A549 (cell line): Measurements from ENCODE around the gene USP3. TPM values are rescaled to one million over a fixed set of nuclear protein-coding genes. Genes with fewer than 3 reads are reported as not detected.

ENCODE experiments used
- ATAC-seq, 2 experiments: fragments of 200-7000 bp in 1 of 2; fragments of >200 bp in 1 of 2; cut with Nextera tagmentation in 1 of 2; cut with Tn5 transposase in 1 of 2; 3 replicates each; pipeline versions ENCODE4 v1.8.0 to v1.9.1; 2018 to 2020; ENCODE audit warnings: mild to moderate bottlenecking in 1 of 2, moderate library complexity in 1 of 2
- CTCF ChIA-PET: fragments of 300-600 bp; sonication (Branson Sonifier 250); formaldehyde crosslinking; extraction: SDS; loops from one replicate; lab custom pipeline; 2021; ENCODE audit warnings: antibody characterized with exemption, inconsistent platforms; lab: Yijun Ruan, JAX
- POLR2A ChIA-PET: fragments of 350-600 bp; formaldehyde crosslinking; extraction: SDS; loops from one replicate; lab custom pipeline; 2021; ENCODE audit warnings: antibody characterized with exemption, inconsistent platforms; lab: Yijun Ruan, JAX
- DNase-seq, 2 experiments: peaks; one replicate each; pipeline versions ENCODE4 v3.0.0 to v3.0.0-alpha.2; 2011 to 2016; ENCODE audit warnings: low read depth in 1 of 2, low spot score in 1 of 2
- FAIRE-seq: peaks from 2 replicates; lab custom pipeline; 2011; peaks lifted over from hg19 to GRCh38; lab: Jason Lieb, UNC
- H3K27ac ChIP-seq, 2 experiments: fragments of >200 bp; sonication (Bioruptor Twin); formaldehyde crosslinking; 3 replicates each; pipeline ENCODE4 v1.5.1; 2016 to 2017
- H3K4me1 ChIP-seq: fragments of >200 bp; sonication (Bioruptor Twin); formaldehyde crosslinking; 3 replicates; pipeline ENCODE4 v1.6.1; 2016
- H3K4me2 ChIP-seq: fragments of >200 bp; sonication (Bioruptor Twin); formaldehyde crosslinking; 3 replicates; pipeline ENCODE4 v1.6.1; 2016
- H3K4me3 ChIP-seq: fragments of >200 bp; sonication (Bioruptor Twin); formaldehyde crosslinking; 3 replicates; pipeline ENCODE4 v1.5.1; 2016
- H3K9me3 ChIP-seq: fragments of >200 bp; sonication (Bioruptor Twin); formaldehyde crosslinking; 3 replicates; pipeline ENCODE4 v1.6.1; 2016
- CBX2 ChIP-seq: fragments of 200-600 bp; sonication (generic); IDR thresholded peaks from 2 replicates; pipeline ENCODE4 v1.6.1; 2016; ENCODE audit warnings: low read depth, mild to moderate bottlenecking, borderline replicate concordance
- CBX8 ChIP-seq: fragments of 200-600 bp; sonication (generic); IDR thresholded peaks from 2 replicates; pipeline ENCODE4 v1.6.1; 2016
- CEBPB ChIP-seq, 2 experiments: fragments of >200 bp in 1 of 2; sonication (Bioruptor Twin) in 1 of 2; formaldehyde crosslinking in 1 of 2; IDR thresholded peaks; 2 replicates each; pipeline ENCODE4 v1.6.1; 2012 to 2016
- CHD4 ChIP-seq: fragments of 200-600 bp; sonication (generic); IDR thresholded peaks from 2 replicates; pipeline ENCODE4 v1.6.1; 2016; ENCODE audit warnings: antibody characterized with exemption, mild to moderate bottlenecking, borderline replicate concordance
- EHF ChIP-seq: fragments of 250-450 bp; sonication (Bioruptor Pico); IDR thresholded peaks from 2 replicates; pipeline ENCODE4 v1.5.0; 2020; ENCODE audit warnings: mild to moderate bottlenecking
- EHMT2 ChIP-seq: fragments of 200-600 bp; sonication (generic); IDR thresholded peaks from 2 replicates; pipeline ENCODE4 v1.6.1; 2016; ENCODE audit warnings: antibody characterized with exemption, low read depth, mild to moderate bottlenecking, moderate library complexity
- ESRRA ChIP-seq: fragments of 150-350 bp; IDR thresholded peaks from 2 replicates; pipeline ENCODE4 v1.6.1; 2014; ENCODE audit warnings: mild to moderate bottlenecking, low read length, borderline replicate concordance
- FOSL2 ChIP-seq, 2 experiments: fragments of 450-650 bp in 1 of 2; fragments of >200 bp in 1 of 2; sonication (Bioruptor Twin) in 1 of 2; formaldehyde crosslinking; IDR thresholded peaks; 2 replicates each; pipeline versions ENCODE4 v1.5.0 to v1.6.1; 2016 to 2020; ENCODE audit warnings: mild to moderate bottlenecking in 1 of 2, moderate library complexity in 1 of 2
- FOXS1 ChIP-seq: fragments of 250-450 bp; sonication (Bioruptor Pico); IDR thresholded peaks from 2 replicates; pipeline ENCODE4 v1.5.0; 2020; ENCODE audit warnings: mild to moderate bottlenecking, moderate library complexity
- HOXB5 ChIP-seq: fragments of 250-450 bp; sonication (Bioruptor Pico); IDR thresholded peaks from 2 replicates; pipeline ENCODE4 v1.5.0; 2020; ENCODE audit warnings: mild to moderate bottlenecking, moderate library complexity
- JUNB ChIP-seq: fragments of >200 bp; sonication (Bioruptor Twin); formaldehyde crosslinking; IDR thresholded peaks from 2 replicates; pipeline ENCODE4 v1.6.1; 2016
- KDM5A ChIP-seq: fragments of 200-600 bp; sonication (generic); IDR thresholded peaks from 2 replicates; pipeline ENCODE4 v1.6.1; 2016; ENCODE audit warnings: antibody characterized with exemption, mild to moderate bottlenecking
- MAZ ChIP-seq: fragments of 150-350 bp; IDR thresholded peaks from 2 replicates; pipeline ENCODE4 v1.6.1; 2014; ENCODE audit warnings: antibody characterized with exemption, low read depth, low read length, borderline replicate concordance
- NPAS2 ChIP-seq: fragments of 250-450 bp; sonication (Bioruptor Pico); IDR thresholded peaks from 2 replicates; pipeline ENCODE4 v1.8.0; 2022; ENCODE audit warnings: mild to moderate bottlenecking, moderate library complexity, borderline replicate concordance
- POLR2A ChIP-seq: IDR thresholded peaks from 2 replicates; pipeline ENCODE4 v1.6.1; 2012; ENCODE audit warnings: mild to moderate bottlenecking, low read length
- RAD21 ChIP-seq, 2 experiments: fragments of >200 bp in 1 of 2; sonication (Bioruptor Twin) in 1 of 2; formaldehyde crosslinking in 1 of 2; IDR thresholded peaks in 1 of 2; conservative IDR thresholded peaks in 1 of 2; 2 replicates in 1 of 2; 3 replicates in 1 of 2; pipeline ENCODE4 v1.6.1; 2012 to 2018; ENCODE audit warnings: inconsistent platforms in 1 of 2
- RCOR1 ChIP-seq: fragments of 150-350 bp; IDR thresholded peaks from 2 replicates; pipeline ENCODE4 v1.6.1; 2014; ENCODE audit warnings: antibody characterized with exemption, low read length, low read depth
- RNF2 ChIP-seq: fragments of 200-600 bp; sonication (generic); IDR thresholded peaks from 2 replicates; pipeline ENCODE4 v1.6.1; 2016; ENCODE audit warnings: low read depth, mild to moderate bottlenecking, antibody characterized with exemption, moderate library complexity, borderline replicate concordance
- SMC3 ChIP-seq: fragments of >200 bp; sonication (Bioruptor Twin); formaldehyde crosslinking; IDR thresholded peaks from 3 replicates; pipeline ENCODE4 v1.6.1; 2018; ENCODE audit warnings: inconsistent platforms
- TP53 ChIP-seq: fragments of 250-450 bp; sonication (Bioruptor Pico); IDR thresholded peaks from 2 replicates; pipeline ENCODE4 v1.5.0; 2021; ENCODE audit warnings: mild to moderate bottlenecking, moderate library complexity
- ZFP36 ChIP-seq: fragments of 450-650 bp; IDR thresholded peaks from 2 replicates; pipeline ENCODE4 v1.6.1; 2014; ENCODE audit warnings: borderline replicate concordance; ENCODE audit not compliant: partially characterized antibody
- ZSCAN20 ChIP-seq: fragments of 250-450 bp; sonication (Bioruptor Pico); IDR thresholded peaks from 2 replicates; pipeline ENCODE4 v1.8.0; 2022; ENCODE audit warnings: mild to moderate bottlenecking, moderate library complexity
- WGBS: methylation state at CpG from one replicate; pipeline ENCODE4 v1.1.6; 2017; ENCODE audit errors: missing lambda C conversion rate; 5-methylcytosine and 5-hydroxymethylcytosine counted together
- polyA plus RNA-seq, 4 experiments: library from polyadenylated mRNA; depleted of rRNA in 3 of 4; stranded (reverse); fragments of >200 nt; fragmentation: RNase III in 1 of 4; extraction: RNeasy Plus Mini Kit Qiagen cat#74134 plus additional on column Dnase treatment in 1 of 4; gene quantifications; 2 replicates in 3 of 4; 3 replicates in 1 of 4; pipeline ENCODE4 v1.2.3, GENCODE V29; 2011 to 2017
- TF ChIP-seq, protein P1 (sequence below): IDR thresholded peaks from 2 replicates; pipeline ENCODE4 v1.6.1; 2012
- TF ChIP-seq, protein P2 (sequence below): IDR thresholded peaks from 2 replicates; pipeline ENCODE4 v1.6.1; 2012; ENCODE audit warnings: low read depth, borderline replicate concordance
- TF ChIP-seq, protein P3 (sequence below): IDR thresholded peaks from 2 replicates; pipeline ENCODE4 v1.6.1; 2012
- TF ChIP-seq, protein P4 (sequence below): fragments of 250-450 bp; sonication (Bioruptor Pico); IDR thresholded peaks from 2 replicates; pipeline ENCODE4 v1.5.0; 2020; ENCODE audit warnings: low read depth, mild to moderate bottlenecking, moderate library complexity

The USP3 gene
- polyA plus RNA-seq, 2 of the 4 experiments (the other 2 are of a cell fraction), result 41.8 to 99.1 TPM

DNA sequence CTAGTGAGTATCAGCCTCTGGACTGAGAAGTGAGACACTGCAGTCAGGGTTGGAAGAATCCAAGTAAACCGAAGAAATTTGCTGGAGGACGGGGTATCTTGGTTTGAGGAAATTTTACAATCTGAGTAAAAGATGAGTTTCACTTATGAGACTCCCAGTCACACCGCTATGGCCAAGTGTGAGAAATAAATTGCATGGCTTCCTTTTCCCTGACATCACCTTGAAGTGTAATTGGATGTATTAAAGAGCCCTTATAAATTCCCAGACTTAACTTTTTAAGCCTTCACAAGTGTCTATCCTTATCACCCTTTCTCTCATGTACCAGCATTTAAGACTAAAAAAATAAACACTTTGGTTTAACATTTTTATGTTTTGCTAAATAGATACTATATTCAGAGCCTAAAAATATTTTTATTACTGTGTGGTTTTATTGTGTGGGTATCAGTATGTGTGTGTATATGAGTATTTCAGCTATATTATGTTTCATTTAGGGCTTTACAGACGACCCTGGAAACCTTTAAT is 23.8 kb downstream of the USP3 start:
- POLR2A ChIA-PET, result no interaction called here
- no peak for ATAC-seq

DNA sequence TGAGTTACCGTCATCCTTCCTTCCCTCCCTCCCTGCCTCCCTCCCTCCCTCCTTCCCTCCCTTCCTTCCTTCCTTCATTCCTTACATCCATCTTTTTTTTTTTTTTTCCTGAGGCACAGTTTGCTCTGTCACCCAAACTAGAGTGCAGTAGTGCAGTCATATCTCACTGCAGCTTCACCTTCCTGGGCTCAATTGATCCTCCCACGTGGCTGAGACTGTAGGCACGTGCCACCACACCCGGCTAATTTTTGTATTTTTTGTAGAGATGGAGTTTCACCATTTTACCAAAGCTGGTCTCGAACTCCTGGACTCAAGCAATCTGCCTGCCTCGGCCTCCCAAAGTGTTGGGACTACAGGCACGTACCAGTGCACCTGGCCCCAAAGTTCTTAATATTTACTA is 25.8 kb downstream of the USP3 start:
- ATAC-seq, result no peak
- ChIA-PET CTCF (interaction anchor here (0.5 to 4.3 kb wide), 11 partner anchors 9 to 63 kb away, joined by 3 to 24 read pairs (median 4); partner anchors contain the start of gene USP3), POLR2A (no interaction called here)
- no peak overlapping the region for H3K27ac ChIP-seq
- H3K4me2 ChIP-seq, result no peak overlapping the region
- DNase-seq, result no peak
- peaks cover 34% of the 10 kb centered on the region for H3K4me1 ChIP-seq
- FAIRE-seq, result no peak
- no peaks in the 10 kb centered on the region for H3K9me3 ChIP-seq
- TF ChIP-seq MAZ (no peak), KDM5A (no peak), CHD4 (no peak), CBX2 (no peak), CBX8 (no peak), EHMT2 (no peak), RAD21 (conservative IDR thresholded peaks at IDR 0.05 in 1 of 2, IDR thresholded peaks at IDR 0.05 in 1 of 2) (no peak), SMC3 (no peak)
- TF ChIP-seq, protein P1, sequence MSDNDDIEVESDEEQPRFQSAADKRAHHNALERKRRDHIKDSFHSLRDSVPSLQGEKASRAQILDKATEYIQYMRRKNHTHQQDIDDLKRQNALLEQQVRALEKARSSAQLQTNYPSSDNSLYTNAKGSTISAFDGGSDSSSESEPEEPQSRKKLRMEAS, result no peak
- TF ChIP-seq, protein P2, sequence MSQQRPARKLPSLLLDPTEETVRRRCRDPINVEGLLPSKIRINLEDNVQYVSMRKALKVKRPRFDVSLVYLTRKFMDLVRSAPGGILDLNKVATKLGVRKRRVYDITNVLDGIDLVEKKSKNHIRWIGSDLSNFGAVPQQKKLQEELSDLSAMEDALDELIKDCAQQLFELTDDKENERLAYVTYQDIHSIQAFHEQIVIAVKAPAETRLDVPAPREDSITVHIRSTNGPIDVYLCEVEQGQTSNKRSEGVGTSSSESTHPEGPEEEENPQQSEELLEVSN, result no peak
- TF ChIP-seq, all 56 proteins: peak for 0
- H3K4me3 ChIP-seq, result no peak overlapping the region
- WGBS, result 94% methylated on average over 7 of the region's 7 CpGs

More for the DNA sequence above, 23.8 kb downstream of the USP3 start:
- CTCF ChIA-PET, result interaction anchor here (0.6 to 2.1 kb wide), 7 partner anchors 10 to 243 kb away, joined by 3 to 5 read pairs (median 3); no protein-coding TSS in a partner anchor
- TF ChIP-seq CBX2 (no peak), RCOR1 (no peak), SMC3 (no peak), ZFP36 (no peak), POLR2A (no peak), RNF2 (no peak), EHF (CRISPR knock-in tag) (no peak), FOXS1 (no peak), JUNB (no peak), HOXB5 (CRISPR knock-in tag) (no peak), TP53 (CRISPR knock-in tag) (no peak), ESRRA (no peak), FOSL2 (IDR thresholded peaks at IDR 0.05) (no peak), FOSL2 (CRISPR knock-in tag; IDR thresholded peaks at IDR 0.05) (no peak), ZSCAN20 (CRISPR knock-in tag) (no peak), NPAS2 (CRISPR knock-in tag) (no peak), CEBPB (IDR thresholded peaks at IDR 0.05) (no peak)
- TF ChIP-seq, protein P1, result no peak
- TF ChIP-seq, protein P3, sequence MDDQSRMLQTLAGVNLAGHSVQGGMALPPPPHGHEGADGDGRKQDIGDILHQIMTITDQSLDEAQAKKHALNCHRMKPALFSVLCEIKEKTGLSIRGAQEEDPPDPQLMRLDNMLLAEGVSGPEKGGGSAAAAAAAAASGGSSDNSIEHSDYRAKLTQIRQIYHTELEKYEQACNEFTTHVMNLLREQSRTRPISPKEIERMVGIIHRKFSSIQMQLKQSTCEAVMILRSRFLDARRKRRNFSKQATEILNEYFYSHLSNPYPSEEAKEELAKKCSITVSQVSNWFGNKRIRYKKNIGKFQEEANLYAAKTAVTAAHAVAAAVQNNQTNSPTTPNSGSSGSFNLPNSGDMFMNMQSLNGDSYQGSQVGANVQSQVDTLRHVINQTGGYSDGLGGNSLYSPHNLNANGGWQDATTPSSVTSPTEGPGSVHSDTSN, result no peak
- TF ChIP-seq, protein P4, sequence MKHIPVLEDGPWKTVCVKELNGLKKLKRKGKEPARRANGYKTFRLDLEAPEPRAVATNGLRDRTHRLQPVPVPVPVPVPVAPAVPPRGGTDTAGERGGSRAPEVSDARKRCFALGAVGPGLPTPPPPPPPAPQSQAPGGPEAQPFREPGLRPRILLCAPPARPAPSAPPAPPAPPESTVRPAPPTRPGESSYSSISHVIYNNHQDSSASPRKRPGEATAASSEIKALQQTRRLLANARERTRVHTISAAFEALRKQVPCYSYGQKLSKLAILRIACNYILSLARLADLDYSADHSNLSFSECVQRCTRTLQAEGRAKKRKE (CRISPR knock-in tag), result no peak
- TF ChIP-seq, all 56 proteins: peak for 0
- Histone ChIP-seq H3K4me1 (peaks cover 44% of the 10 kb centered on the region), H3K27ac (no peak overlapping the region), H3K9me3 (no peaks in the 10 kb centered on the region), H3K4me2 (no peak overlapping the region), H3K4me3 (no peak overlapping the region)
- WGBS, result 79% methylated on average over 4 of the region's 4 CpGs
- FAIRE-seq (no peak), DNase-seq (no peak)
